ENCODE measurements around the gene CNTFR.

DNA sequence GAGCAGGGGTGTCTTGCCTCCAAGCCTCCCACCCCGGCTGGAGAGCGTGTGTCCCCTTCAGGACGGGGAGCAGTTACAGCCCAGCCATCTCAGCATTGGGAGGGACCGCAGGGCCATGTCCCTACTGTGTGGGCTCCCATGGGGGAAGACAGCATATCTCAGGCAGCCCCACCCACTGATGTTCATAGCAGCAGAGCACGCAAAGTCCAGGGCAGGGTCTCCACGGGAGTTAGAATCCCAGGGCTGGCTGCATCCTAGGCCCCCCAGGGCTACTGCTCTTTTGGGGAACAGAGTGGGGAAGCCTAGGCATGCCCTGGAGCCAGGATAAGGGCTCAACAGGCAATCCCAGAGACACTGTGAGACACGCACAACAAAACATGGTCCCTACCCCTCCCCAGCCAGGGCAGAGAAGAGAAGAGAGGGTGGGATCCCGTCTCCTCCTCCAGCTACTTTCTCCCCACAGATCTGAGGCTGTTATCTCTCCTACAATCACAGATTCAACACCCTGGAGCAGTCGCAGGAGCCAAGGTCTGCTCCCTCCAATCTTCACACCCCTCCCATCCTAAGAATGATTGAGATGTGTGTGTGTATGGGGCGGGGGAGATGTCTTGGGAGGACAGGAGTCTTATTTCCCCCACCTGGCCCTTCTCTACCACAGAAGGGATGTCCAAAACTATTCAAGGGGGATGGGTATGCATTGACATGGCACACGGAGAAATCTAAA, 3.4 kb downstream of the CNTFR start:
- TF ChIP-seq EZH2 (IDR thresholded peaks at IDR 0.05; ENCODE audit: insufficient read depth, poor library complexity, severe bottlenecking) (no peak), EZH2phosphoT487 (IDR thresholded peaks at IDR 0.05; ENCODE audit: insufficient read depth, low read depth) (no peak)
